Activated CD4-positive, alpha-beta memory T cell treated with anti-CD3 and anti-CD28 coated beads for 36 hours (primary cell): ENCODE data around the gene IQGAP2. TPM values are rescaled to one million over a fixed set of nuclear protein-coding genes. Genes with fewer than 3 reads are reported as not detected.

ENCODE experiments used
- CTCF ChIA-PET: fragments of 350-600 bp; sonication (Branson Sonifier 250); formaldehyde crosslinking; loops from one replicate; lab custom pipeline; 2021; ENCODE audit warnings: antibody characterized with exemption, inconsistent platforms; lab: Charles Lee
- POLR2A ChIA-PET: fragments of 350-600 bp; sonication (Branson Sonifier 250); formaldehyde crosslinking; loops from one replicate; lab custom pipeline; 2021; ENCODE audit warnings: antibody characterized with exemption; lab: Charles Lee
- DNase-seq: peaks from one replicate; pipeline ENCODE4 v3.0.0-alpha.2; 2020
- H3K27ac Mint-ChIP-seq: one replicate; pipeline ENCODE4 v1.8.0; 2021; ENCODE audit warnings: mixed read lengths
- H3K27me3 Mint-ChIP-seq: one replicate; pipeline ENCODE4 v1.8.0; 2021; ENCODE audit warnings: mixed read lengths
- H3K36me3 Mint-ChIP-seq: one replicate; pipeline ENCODE4 v1.8.0; 2021; ENCODE audit warnings: mixed read lengths
- H3K4me1 Mint-ChIP-seq: one replicate; pipeline ENCODE4 v1.8.0; 2021; ENCODE audit warnings: low read depth, mixed read lengths
- H3K4me3 Mint-ChIP-seq: one replicate; pipeline ENCODE4 v1.8.0; 2021; ENCODE audit warnings: mild to moderate bottlenecking, mixed read lengths
- H3K9me3 Mint-ChIP-seq: one replicate; pipeline ENCODE4 v1.8.0; 2021; ENCODE audit warnings: mixed read lengths
- intact Hi-C: fragments of 100-400 bp; cut with micrococcal nuclease; formaldehyde crosslinking; loops from one replicate; pipeline ENCODE4 v1.15.1; 2023
- total RNA-seq, 2 experiments: library from RNA; stranded (reverse); gene quantifications; one replicate each; pipeline ENCODE4 v1.2.3, GENCODE V29; 2021

Gene IQGAP2
- total RNA-seq, 2 experiments from 2014 or later: 92.7 to 93.0 TPM

DNA sequence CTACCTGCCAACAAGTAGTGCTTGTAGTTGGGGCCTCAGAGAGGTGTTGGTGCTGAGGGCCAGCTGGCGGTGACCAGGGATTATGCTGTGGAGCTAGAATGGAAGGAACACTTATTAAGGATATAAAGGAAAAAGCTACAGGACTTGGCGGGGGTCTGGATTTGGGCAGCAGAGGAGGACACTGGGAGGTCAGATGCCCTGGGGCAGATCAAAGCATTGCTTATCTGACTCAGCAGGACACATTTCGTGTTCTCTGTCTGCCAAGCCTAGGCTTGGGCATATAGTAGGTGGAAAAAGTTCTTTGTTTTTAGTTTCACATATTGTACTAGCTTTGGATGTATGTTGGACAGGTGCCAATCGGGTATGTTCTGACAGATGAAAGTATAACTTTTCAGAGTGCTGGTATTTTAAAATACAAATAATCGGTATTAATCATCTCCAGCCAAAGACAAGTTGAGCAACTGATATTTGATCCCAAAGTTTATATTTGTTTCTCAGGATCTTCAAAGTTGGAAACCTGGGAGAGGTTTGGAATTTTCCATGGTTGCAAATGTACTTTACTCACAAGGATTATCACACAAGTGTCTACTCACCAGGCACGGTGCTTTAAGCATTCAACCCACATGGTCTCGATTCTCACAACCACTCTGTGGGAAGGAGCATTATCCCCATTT is 69.4 kb downstream of the IQGAP2 start:
- POLR2A ChIA-PET: interaction anchor here (1.3 to 2.8 kb wide), 5 partner anchors 49 to 75 kb away, joined by 4 to 14 read pairs (median 6); partner anchors contain the start of gene IQGAP2
- H3K4me3 Mint-ChIP-seq: no peak overlapping the region
- peaks cover 9% of the 10 kb centered on the region for H3K36me3 Mint-ChIP-seq

DNA sequence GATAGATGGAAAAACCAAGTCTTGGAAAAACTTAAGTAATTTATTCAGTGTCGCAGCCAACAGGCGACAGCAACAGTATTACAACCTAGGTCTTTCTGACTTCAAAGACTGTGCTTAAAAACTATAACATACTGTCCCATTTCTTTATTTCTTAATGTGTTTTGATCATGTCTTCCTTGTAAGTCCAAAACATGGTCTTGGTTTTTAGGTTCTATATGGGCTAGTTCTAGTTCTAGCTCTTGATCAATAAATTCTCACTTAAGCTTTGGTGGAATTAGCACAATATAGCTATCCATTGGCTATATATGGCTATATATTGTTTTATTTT is 69.9 kb downstream of the IQGAP2 start:
- H3K27me3 Mint-ChIP-seq: no peaks in the 10 kb centered on the region
- H3K9me3 Mint-ChIP-seq: no peaks in the 10 kb centered on the region
- H3K4me3 Mint-ChIP-seq: no peak overlapping the region
- H3K4me1 Mint-ChIP-seq: peaks cover 88% of the 10 kb centered on the region
- peaks cover 6% of the 10 kb centered on the region for H3K36me3 Mint-ChIP-seq
- ChIA-PET CTCF (interaction anchor here (1.2 to 3.3 kb wide), 7 partner anchors 13 to 74 kb away, joined by 3 to 16 read pairs (median 4); partner anchors contain the start of gene IQGAP2), POLR2A (interaction anchor here (1.2 to 2.8 kb wide), 5 partner anchors 56 to 76 kb away, joined by 4 to 14 read pairs (median 6); partner anchors contain the start of gene IQGAP2)
- intact Hi-C loops: loop anchor here (1.0 to 5.0 kb wide), 11 partner anchors 56 to 1896 kb away; no protein-coding TSS in a partner anchor
- DNase-seq: no peak
- peak overlapping the region; percentile 82 for H3K27ac Mint-ChIP-seq

More for the DNA sequence above, 69.4 kb downstream of the IQGAP2 start:
- intact Hi-C loops: loop anchor here (1.0 to 5.0 kb wide), 12 partner anchors 49 to 1895 kb away; no protein-coding TSS in a partner anchor
- no peaks in the 10 kb centered on the region for H3K9me3 Mint-ChIP-seq
- peak overlapping the region; percentile 82 for H3K27ac Mint-ChIP-seq
- CTCF ChIA-PET: interaction anchor here (1.4 to 3.3 kb wide), 6 partner anchors 16 to 75 kb away, joined by 3 to 16 read pairs (median 6); partner anchors contain the start of gene IQGAP2
- H3K27me3 Mint-ChIP-seq: no peaks in the 10 kb centered on the region
- H3K4me1 Mint-ChIP-seq: peaks cover 93% of the 10 kb centered on the region
- DNase-seq: peak; percentile 53

DNA sequence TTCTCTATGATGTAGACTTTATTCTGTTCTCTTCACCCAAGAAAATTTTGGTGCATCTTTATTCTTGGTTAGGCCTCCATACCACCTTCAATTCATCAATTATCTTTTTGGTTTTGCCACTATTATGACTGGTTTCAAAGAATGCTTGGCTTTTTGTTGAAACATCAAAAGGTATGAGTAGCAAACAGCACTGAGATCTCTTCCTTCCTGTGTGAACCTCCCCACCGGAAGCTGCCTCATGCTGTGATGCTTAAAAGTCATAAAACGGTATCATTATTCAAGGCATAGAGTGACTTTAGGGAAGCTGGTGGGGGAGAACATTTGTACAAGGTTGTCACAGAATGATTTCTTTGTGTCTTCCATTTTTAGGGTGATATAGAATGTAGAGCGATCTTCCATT is 70.6 kb downstream of the IQGAP2 start:
- H3K27me3 Mint-ChIP-seq: no peaks in the 10 kb centered on the region

DNA sequence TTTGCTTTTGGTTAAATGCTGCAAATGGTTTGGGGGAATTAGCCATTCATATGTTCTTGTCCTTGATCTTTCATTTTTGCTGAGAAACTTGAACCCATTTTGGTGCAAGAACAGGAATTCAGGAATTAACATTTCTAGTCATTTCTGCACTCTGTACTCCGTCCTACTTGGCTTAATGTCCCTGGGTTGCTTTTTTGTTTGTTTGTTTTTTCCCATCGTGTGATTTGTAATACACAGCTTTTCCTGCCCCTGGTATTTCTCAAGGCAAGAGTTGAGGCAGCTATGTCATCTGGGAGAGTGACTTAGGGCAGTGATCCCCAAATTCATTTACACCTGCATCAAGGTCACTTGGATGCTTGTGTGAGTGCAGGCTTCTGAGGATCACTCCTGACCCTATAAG is 71.3 kb downstream of the IQGAP2 start:
- no peaks in the 10 kb centered on the region for H3K27me3 Mint-ChIP-seq
- H3K36me3 Mint-ChIP-seq: peaks cover 2% of the 10 kb centered on the region
- intact Hi-C loops: loop anchor here (5.0 kb wide), 3 partner anchors 147 to 1897 kb away; no protein-coding TSS in a partner anchor
- no peaks in the 10 kb centered on the region for H3K9me3 Mint-ChIP-seq
- H3K4me1 Mint-ChIP-seq: peaks cover 86% of the 10 kb centered on the region
- CTCF ChIA-PET: interaction anchor here (0.6 to 3.3 kb wide), 7 partner anchors 54 to 109 kb away, joined by 3 to 16 read pairs (median 5); partner anchors contain the start of gene IQGAP2
- no peak overlapping the region for H3K4me3 Mint-ChIP-seq
- no peak for DNase-seq
- peak overlapping the region; percentile 82 for H3K27ac Mint-ChIP-seq
- POLR2A ChIA-PET: interaction anchor here (0.6 to 2.8 kb wide), 6 partner anchors 45 to 108 kb away, joined by 3 to 14 read pairs (median 5); partner anchors contain the start of gene IQGAP2

More for the DNA sequence above, 70.6 kb downstream of the IQGAP2 start:
- Mint-ChIP-seq H3K27ac (peak overlapping the region; percentile 82), H3K36me3 (peaks cover 4% of the 10 kb centered on the region), H3K9me3 (no peaks in the 10 kb centered on the region), H3K4me1 (peaks cover 85% of the 10 kb centered on the region), H3K4me3 (peak overlapping the region; percentile 22)
- intact Hi-C loops: loop anchor here (1.0 to 5.0 kb wide), 11 partner anchors 55 to 1896 kb away; no protein-coding TSS in a partner anchor
- peak; percentile 87 for DNase-seq
- POLR2A ChIA-PET: interaction anchor here (0.6 to 2.8 kb wide), 7 partner anchors 46 to 107 kb away, joined by 3 to 14 read pairs (median 4); partner anchors contain the start of gene IQGAP2
- CTCF ChIA-PET: interaction anchor here (0.9 to 3.3 kb wide), 8 partner anchors 12 to 110 kb away, joined by 3 to 16 read pairs (median 4); partner anchors contain the start of gene IQGAP2

DNA sequence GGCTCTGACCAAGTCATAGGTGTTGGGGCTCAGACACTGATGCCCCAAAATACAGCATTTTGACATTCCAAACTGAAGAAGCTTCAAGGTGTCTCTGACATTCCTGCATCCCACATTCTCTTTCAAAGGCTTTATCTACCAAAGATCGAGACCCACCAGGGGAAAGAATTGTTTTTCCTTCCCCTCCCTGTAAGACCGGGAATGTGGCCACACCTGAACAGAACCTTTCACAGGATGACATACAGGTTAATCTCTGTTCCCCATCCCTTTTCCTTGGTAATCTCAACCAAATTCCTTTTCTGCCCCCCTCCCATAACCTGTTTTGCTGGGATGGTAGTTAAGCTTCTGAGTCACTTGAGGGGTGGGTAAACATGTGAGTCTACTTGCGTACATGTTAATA is 72.3 kb downstream of the IQGAP2 start:
- DNase-seq: no peak
- no peaks in the 10 kb centered on the region for H3K9me3 Mint-ChIP-seq
- peaks cover 86% of the 10 kb centered on the region for H3K4me1 Mint-ChIP-seq
- no peaks in the 10 kb centered on the region for H3K27me3 Mint-ChIP-seq
- intact Hi-C loops: no loop called here
- CTCF ChIA-PET: interaction anchor here (3.3 kb wide), 1 partner anchor 68 kb away, joined by 16 read pairs; no protein-coding TSS in a partner anchor
- H3K4me3 Mint-ChIP-seq: no peak overlapping the region
- no peaks in the 10 kb centered on the region for H3K36me3 Mint-ChIP-seq
- H3K27ac Mint-ChIP-seq: no peak overlapping the region
- POLR2A ChIA-PET: no interaction called here

DNA sequence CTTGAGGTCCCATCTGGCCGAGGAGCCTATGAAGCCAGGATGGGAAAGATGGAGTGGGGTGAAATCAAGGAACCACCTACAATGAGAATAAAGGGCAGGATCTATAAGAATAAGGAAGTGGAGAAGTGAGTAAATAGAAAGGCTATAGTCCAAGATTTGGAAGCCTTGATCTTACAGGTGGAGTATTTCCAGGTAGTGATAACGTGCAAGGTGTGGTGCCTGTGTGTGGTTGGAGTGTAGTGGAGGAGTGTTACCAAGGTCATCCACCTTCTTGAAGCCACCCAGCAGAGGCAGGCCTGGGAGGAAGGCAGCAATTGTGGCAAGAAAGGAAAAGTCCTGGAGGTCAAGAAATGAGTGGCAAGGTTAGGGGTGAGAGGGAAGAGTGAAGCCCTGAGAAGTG is 72.9 kb downstream of the IQGAP2 start:
- H3K27ac Mint-ChIP-seq: peak overlapping the region; percentile 36
- no peaks in the 10 kb centered on the region for H3K9me3 Mint-ChIP-seq
- H3K36me3 Mint-ChIP-seq: no peaks in the 10 kb centered on the region
- no peak for DNase-seq
- CTCF ChIA-PET: no interaction called here
- H3K4me1 Mint-ChIP-seq: peaks cover 85% of the 10 kb centered on the region
- H3K27me3 Mint-ChIP-seq: no peaks in the 10 kb centered on the region
- no peak overlapping the region for H3K4me3 Mint-ChIP-seq
- POLR2A ChIA-PET: no interaction called here
- intact Hi-C loops: no loop called here

DNA sequence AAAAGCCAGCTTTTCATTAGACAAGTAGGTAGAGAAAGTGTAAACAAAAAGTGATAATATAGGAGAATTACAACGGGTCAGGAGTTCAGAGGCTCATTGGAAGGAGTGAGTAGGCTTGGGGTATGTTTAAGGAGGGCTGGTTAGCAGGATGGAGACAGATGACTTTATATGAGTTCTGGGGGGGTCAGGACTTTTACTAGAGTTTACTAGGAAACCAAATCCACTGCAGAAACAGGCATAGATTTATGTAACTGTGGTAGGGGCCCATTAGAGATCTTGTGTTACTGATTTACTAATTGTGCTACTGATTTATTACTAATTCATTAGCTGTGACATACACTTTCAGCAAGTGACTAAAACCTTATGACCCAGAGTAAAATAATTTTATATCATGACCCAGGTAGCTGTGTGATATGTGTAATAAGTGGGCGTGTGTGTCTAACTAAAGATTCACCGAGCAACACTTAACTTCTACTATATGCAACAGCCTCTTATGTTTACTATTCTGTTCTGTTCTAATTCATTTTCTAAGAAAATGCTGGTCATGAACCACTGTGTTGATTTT is 73.5 kb downstream of the IQGAP2 start:
- intact Hi-C loops: no loop called here
- H3K27ac Mint-ChIP-seq: peak overlapping the region; percentile 36
- no peak overlapping the region for H3K4me3 Mint-ChIP-seq
- H3K9me3 Mint-ChIP-seq: no peaks in the 10 kb centered on the region
- H3K36me3 Mint-ChIP-seq: no peaks in the 10 kb centered on the region
- no peak for DNase-seq
- CTCF ChIA-PET: no interaction called here
- POLR2A ChIA-PET: no interaction called here
- no peaks in the 10 kb centered on the region for H3K27me3 Mint-ChIP-seq
- H3K4me1 Mint-ChIP-seq: peaks cover 79% of the 10 kb centered on the region

DNA sequence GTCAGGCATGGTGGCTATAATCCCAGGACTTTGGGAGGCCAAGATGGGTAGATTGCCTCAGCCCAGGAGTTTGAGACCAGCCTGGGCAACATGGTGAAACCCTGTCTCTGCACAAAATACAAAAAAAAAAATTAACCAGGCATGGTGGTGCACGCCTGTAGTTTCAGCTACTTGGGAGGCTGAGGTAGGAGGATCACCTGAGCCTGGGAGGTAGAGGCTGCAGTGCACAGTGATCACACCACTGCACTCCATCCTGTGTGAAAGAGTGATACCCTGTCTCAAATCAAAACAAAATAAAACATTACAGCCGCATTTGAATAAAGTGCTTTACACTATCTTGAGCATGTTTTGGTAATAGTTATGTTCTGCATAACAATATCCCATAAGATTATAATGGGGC is 74.0 kb downstream of the IQGAP2 start:
- intact Hi-C loops: no loop called here
- H3K4me3 Mint-ChIP-seq: no peak overlapping the region

DNA sequence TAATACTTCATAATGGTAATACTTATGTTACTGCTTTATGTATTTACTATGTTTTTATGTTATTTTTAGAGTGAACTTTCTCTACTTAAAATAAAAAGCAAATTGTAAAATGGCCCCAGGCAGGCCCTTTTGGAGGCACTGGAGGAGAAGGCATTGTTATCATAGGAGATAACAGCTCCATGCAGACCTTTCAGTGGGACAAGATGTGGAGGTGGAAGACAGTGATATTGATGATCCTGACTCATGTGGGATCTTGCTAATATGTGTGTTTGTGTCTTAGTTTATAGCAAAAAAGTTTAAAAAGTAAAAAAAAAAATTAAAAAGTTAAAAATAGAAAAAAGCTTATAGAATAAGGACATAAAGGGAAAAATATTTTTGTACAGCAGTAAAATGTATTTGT is 74.5 kb downstream of the IQGAP2 start:
- Mint-ChIP-seq H3K4me1 (peaks cover 71% of the 10 kb centered on the region), H3K9me3 (no peaks in the 10 kb centered on the region), H3K27me3 (no peaks in the 10 kb centered on the region), H3K36me3 (no peaks in the 10 kb centered on the region), H3K4me3 (no peak overlapping the region), H3K27ac (no peak overlapping the region)
- POLR2A ChIA-PET: no interaction called here
- intact Hi-C loops: no loop called here
- DNase-seq: no peak
- CTCF ChIA-PET: interaction anchor here (0.6 kb wide), 1 partner anchor 760 kb away, joined by 6 read pairs; the partner anchor contains the start of gene POC5

More for the DNA sequence above, 74.0 kb downstream of the IQGAP2 start:
- H3K36me3 Mint-ChIP-seq: no peaks in the 10 kb centered on the region
- no peaks in the 10 kb centered on the region for H3K27me3 Mint-ChIP-seq
- POLR2A ChIA-PET: no interaction called here
- DNase-seq: no peak
- H3K9me3 Mint-ChIP-seq: no peaks in the 10 kb centered on the region
- CTCF ChIA-PET: no interaction called here
- no peak overlapping the region for H3K27ac Mint-ChIP-seq
- peaks cover 74% of the 10 kb centered on the region for H3K4me1 Mint-ChIP-seq

DNA sequence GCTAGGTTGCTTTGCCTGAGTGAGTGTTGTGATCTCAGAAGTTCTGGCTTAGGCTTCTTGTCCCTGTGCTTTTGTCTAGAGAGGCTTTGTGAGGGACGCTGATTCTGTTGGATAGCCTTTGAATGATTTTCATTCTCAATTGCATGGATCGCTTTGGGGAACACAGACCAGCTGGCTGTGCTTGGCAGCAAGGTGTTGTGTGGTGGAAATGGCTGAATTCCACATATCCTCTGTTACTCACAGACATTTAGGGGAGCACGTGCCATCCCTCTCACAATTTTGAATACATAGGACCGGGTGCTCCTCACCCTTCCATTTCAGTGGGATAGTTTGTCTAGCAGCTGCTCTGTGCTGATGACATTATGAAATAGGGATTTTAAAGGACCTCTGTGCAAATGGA is 76.2 kb downstream of the IQGAP2 start:
- H3K4me1 Mint-ChIP-seq: peaks cover 69% of the 10 kb centered on the region
- H3K27me3 Mint-ChIP-seq: no peaks in the 10 kb centered on the region
- CTCF ChIA-PET: no interaction called here
- no peaks in the 10 kb centered on the region for H3K36me3 Mint-ChIP-seq
- H3K4me3 Mint-ChIP-seq: no peak overlapping the region
- no peaks in the 10 kb centered on the region for H3K9me3 Mint-ChIP-seq
- DNase-seq: no peak
- intact Hi-C loops: no loop called here
- no peak overlapping the region for H3K27ac Mint-ChIP-seq
- POLR2A ChIA-PET: no interaction called here

DNA sequence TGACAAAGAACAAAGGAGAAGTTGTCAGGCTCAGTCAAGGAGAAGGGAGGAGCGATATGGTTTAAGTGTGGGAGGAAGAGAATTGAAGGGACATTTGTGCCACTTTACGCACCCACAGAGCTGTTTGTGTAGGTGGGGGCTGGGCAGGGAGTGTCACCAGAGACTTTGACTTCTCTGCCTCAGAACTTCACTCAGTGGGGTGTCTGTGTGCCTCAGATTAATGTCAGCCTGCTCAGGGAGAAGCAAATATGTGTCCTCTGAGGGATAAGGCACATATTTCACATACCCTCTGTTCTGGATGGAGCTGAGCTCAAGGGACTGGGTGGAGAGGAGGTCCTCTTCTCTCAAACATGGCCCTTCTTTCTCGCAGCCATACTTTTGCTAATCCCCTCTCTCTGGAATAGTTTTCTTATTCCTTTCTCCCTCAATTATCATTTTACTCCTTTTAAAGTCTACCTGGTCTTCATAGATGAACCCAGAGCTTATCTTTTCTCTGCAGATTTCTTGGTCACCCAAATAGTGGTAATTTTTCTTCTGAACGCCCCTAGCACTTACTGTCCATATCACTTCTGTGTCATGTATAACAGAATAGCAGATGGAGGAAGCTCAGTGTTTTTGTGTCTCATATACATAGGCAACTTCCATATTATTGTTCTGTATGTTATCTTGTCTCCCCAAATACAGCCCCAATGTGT is 77.0 kb downstream of the IQGAP2 start:
- Mint-ChIP-seq H3K4me1 (peaks cover 66% of the 10 kb centered on the region), H3K27ac (no peak overlapping the region), H3K36me3 (no peaks in the 10 kb centered on the region), H3K4me3 (no peak overlapping the region), H3K27me3 (no peaks in the 10 kb centered on the region), H3K9me3 (no peaks in the 10 kb centered on the region)
- intact Hi-C loops: no loop called here
- no peak for DNase-seq
- ChIA-PET POLR2A (no interaction called here), CTCF (interaction anchor here (0.7 kb wide), 1 partner anchor 19 kb away, joined by 3 read pairs; no protein-coding TSS in a partner anchor)
